Sigmoid colon (tissue), 7 donors: ENCODE measurements around the gene GRAP2. TPM values are rescaled to one million over a fixed set of nuclear protein-coding genes. Genes with fewer than 3 reads are reported as not detected.

ENCODE experiments used
- DNase-seq: peaks from one replicate; pipeline ENCODE4 v3.0.0-alpha.2; 2019
- H3K27ac ChIP-seq, 4 donors: fragments of 200-600 bp; sonication (generic); one replicate each; pipeline ENCODE4 v1.5.1; 2016 to 2019; ENCODE audit warnings: mild to moderate bottlenecking in 1 of 4
- H3K27me3 ChIP-seq, 3 donors: fragments of 200-600 bp; sonication (generic); one replicate each; pipeline ENCODE4 v1.5.1; 2019; ENCODE audit warnings: mild to moderate bottlenecking in 1 of 3
- H3K36me3 ChIP-seq, 4 donors: fragments of 200-600 bp; sonication (generic); one replicate each; pipeline ENCODE4 v1.5.1; 2016 to 2019
- H3K4me1 ChIP-seq, 4 donors: fragments of 200-600 bp; sonication (generic); one replicate each; pipeline ENCODE4 v1.5.1; 2017 to 2019
- H3K4me3 ChIP-seq, 4 donors: fragments of 200-600 bp; sonication (generic); one replicate each; pipeline ENCODE4 v1.5.1; 2017 to 2019; ENCODE audit warnings: mild to moderate bottlenecking in 2 of 4, moderate library complexity in 1 of 4
- H3K9me3 ChIP-seq, 4 donors: fragments of 200-600 bp in 3 of 4; sonication (generic) in 3 of 4; one replicate each; pipeline versions ENCODE4 v1.5.1 to v1.6.1; 2013 to 2019
- EP300 ChIP-seq, 4 donors: sonication (generic); formaldehyde crosslinking; IDR thresholded peaks; one replicate each; pipeline ENCODE4 v1.6.1; 2017; ENCODE audit warnings: antibody characterized with exemption in 4 of 4
- POLR2A ChIP-seq, 2 donors: fragments of 450-650 bp; IDR thresholded peaks; one replicate each; pipeline ENCODE4 v1.6.1; 2016; ENCODE audit warnings: antibody characterized with exemption in 2 of 2, mild to moderate bottlenecking in 2 of 2, moderate library complexity in 2 of 2
- POLR2AphosphoS5 ChIP-seq, 4 donors: sonication (generic); formaldehyde crosslinking; IDR thresholded peaks; one replicate each; pipeline ENCODE4 v1.6.1; 2017; ENCODE audit warnings: antibody characterized with exemption in 4 of 4
- WGBS, 2 donors: extraction: QIAGEN DNeasy Blood & Tissue Kit; methylation state at CpG; one replicate each; pipeline ENCODE4 v1.1.7; 2013; 5-methylcytosine and 5-hydroxymethylcytosine counted together
- intact Hi-C: fragments of 100-400 bp; cut with DNase I; formaldehyde crosslinking; loops from one replicate; pipeline ENCODE4 v1.15.1; 2023
- polyA plus RNA-seq, 3 donors: library from polyadenylated mRNA; stranded (reverse); fragments of 200-250 nt; gene quantifications; one replicate each; pipeline ENCODE4 v1.2.3, GENCODE V29; 2013
- total RNA-seq, 4 donors: library from RNA; depleted of rRNA; stranded (reverse); fragments of >200 nt; gene quantifications; one replicate each; pipeline ENCODE4 v1.1.0, GENCODE V29; 2016
- TF ChIP-seq, protein P1 (sequence below), 4 experiments: fragments of 450-650 bp in 3 of 4; fragments of 200-600 bp in 1 of 4; IDR thresholded peaks; one replicate each; pipeline ENCODE4 v1.5.1; 2016 to 2019; ENCODE audit warnings: antibody characterized with exemption in 4 of 4, mild to moderate bottlenecking in 3 of 4, moderate library complexity in 2 of 4
- donor health status: healthy with polysubstance abuse.
- donor health status: Bipolar disorder and iron deficiency.
- donor health status: healthy.

The GRAP2 gene
- total and polyA plus RNA-seq, 7 donors, result 0.46 to 9.7 (median 1.4) TPM

DNA sequence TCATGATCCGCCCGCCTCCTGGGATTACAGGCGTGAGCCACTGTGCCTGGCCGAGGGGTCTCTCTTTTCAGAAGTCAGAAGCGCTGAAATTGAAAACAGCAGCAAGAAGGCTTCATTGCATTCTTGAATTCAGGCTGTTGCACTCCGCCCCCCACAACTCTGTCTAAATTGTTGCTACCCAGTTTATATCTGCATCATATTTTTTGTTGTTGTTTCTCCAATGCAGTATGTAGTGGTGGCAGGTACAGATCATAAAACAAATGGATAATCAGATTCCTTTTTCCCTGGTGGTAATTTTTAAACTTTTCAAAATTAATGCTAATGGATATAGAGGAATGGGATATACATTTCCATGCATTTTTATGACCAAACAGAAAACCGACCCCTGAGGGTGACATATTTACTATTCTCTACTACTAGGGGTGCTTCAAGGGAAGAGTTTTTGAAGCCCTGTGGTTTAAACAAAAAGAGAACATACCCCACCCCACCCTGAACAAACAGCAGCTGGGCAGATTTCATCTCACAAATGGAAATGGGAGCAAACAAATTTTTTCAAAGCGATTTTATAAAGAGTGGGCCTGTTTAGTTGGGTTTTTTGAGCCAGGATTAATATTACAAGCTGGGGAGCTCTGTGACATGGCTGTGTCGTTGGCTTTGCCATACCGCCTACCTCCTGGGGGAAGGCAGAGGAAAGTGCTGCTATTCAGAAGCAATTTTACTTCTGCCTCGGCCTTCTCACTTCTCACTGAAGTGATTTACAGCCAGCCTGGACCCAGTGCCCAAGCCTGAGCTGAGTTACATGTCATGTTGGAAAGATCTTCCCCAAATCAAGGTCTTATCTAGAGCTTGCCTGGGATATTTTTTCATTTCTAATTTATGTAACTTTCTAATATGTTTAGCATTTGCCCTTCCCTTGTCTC, 43.3 kb downstream of the GRAP2 start:
- no peak for TF ChIP-seq EP300 (IDR thresholded peaks at IDR 0.05)
- TF ChIP-seq, protein P1, sequence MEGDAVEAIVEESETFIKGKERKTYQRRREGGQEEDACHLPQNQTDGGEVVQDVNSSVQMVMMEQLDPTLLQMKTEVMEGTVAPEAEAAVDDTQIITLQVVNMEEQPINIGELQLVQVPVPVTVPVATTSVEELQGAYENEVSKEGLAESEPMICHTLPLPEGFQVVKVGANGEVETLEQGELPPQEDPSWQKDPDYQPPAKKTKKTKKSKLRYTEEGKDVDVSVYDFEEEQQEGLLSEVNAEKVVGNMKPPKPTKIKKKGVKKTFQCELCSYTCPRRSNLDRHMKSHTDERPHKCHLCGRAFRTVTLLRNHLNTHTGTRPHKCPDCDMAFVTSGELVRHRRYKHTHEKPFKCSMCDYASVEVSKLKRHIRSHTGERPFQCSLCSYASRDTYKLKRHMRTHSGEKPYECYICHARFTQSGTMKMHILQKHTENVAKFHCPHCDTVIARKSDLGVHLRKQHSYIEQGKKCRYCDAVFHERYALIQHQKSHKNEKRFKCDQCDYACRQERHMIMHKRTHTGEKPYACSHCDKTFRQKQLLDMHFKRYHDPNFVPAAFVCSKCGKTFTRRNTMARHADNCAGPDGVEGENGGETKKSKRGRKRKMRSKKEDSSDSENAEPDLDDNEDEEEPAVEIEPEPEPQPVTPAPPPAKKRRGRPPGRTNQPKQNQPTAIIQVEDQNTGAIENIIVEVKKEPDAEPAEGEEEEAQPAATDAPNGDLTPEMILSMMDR (IDR thresholded peaks at IDR 0.05), result no peak
- no peak for TF ChIP-seq POLR2A (IDR thresholded peaks at IDR 0.05)
- TF ChIP-seq POLR2AphosphoS5 (IDR thresholded peaks at IDR 0.05), result no peak
- intact Hi-C loops, result no loop called here
- DNase-seq, result no peak
- no peaks in the 10 kb centered on the region for H3K9me3 ChIP-seq
- H3K27me3 ChIP-seq, result no peaks in the 10 kb centered on the region
- no peaks in the 10 kb centered on the region for H3K36me3 ChIP-seq
- H3K4me1 ChIP-seq, result no peaks in the 10 kb centered on the region
- WGBS, 2 donors, result 78 to 84% methylated on average over 11 of the region's 11 CpGs
- H3K4me3 ChIP-seq, result no peak overlapping the region
- no peak overlapping the region for H3K27ac ChIP-seq

DNA sequence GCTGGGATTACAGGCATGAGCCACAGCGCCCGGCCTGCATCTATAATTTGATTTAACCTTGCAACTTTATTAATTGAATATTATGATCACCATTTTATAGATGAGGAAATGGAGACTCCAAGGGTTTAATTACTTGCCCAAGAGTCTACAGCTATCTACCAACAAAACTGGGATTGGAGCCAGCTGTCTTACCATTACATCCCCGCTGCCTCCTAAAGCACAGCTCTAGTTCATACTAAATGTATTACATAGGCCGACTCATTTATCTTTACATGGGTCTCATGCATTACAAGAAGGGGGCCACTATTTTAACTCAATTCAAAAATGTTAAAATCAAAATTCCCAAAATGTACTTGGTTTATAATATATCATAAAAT, 45.2 kb downstream of the GRAP2 start:
- intact Hi-C loops, result no loop called here
- DNase-seq, result no peak
- Histone ChIP-seq H3K4me3 (no peak overlapping the region), H3K9me3 (no peaks in the 10 kb centered on the region), H3K36me3 (no peaks in the 10 kb centered on the region), H3K27me3 (no peaks in the 10 kb centered on the region), H3K4me1 (no peaks in the 10 kb centered on the region), H3K27ac (no peak overlapping the region)
- no peak for TF ChIP-seq POLR2A (IDR thresholded peaks at IDR 0.05)
- TF ChIP-seq, protein P1 (IDR thresholded peaks at IDR 0.05), result no peak
- no peak for TF ChIP-seq EP300 (IDR thresholded peaks at IDR 0.05)
- TF ChIP-seq POLR2AphosphoS5 (IDR thresholded peaks at IDR 0.05), result no peak
- 93 to 97% methylated on average over 4 of the region's 4 CpGs for WGBS, 2 donors

DNA sequence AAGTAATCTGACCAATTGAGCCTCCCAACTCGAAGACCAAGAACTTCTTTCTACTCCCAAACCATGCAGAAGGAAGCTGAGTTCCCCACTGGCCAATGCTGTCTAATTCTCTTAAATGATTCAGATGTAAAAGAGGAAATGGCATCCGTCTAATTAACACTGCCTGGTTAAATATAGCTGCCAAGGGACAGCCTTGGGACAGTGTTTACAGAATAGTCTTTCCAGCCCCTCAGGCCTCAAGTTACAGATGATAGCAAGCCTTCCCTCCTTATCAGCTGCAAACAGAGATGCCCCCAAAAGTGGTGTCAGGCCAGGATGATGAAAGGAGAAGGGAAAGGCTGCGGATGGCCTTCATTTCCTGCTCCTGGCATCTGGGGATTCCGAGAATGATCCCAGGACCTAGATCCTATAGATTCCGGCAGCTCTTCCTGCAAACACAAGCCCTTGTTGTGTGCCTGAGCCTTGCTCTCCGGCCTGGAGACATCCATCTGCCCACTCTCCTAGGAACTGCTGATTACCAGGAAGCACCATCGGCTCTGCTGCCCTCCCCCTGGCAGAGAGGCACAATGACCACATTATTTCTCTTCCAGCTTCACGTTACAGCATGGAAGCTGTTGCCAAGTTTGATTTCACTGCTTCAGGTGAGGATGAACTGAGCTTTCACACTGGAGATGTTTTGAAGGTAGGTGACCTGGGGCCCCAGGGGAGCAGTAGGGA, 45.8 kb downstream of the GRAP2 start:
- TF ChIP-seq POLR2A (IDR thresholded peaks at IDR 0.05), result no peak
- TF ChIP-seq, protein P1 (IDR thresholded peaks at IDR 0.05), result no peak
- TF ChIP-seq EP300 (IDR thresholded peaks at IDR 0.05), result no peak
- TF ChIP-seq POLR2AphosphoS5 (IDR thresholded peaks at IDR 0.05), result no peak
- Histone ChIP-seq H3K36me3 (no peaks in the 10 kb centered on the region), H3K9me3 (no peaks in the 10 kb centered on the region), H3K4me1 (no peaks in the 10 kb centered on the region), H3K27ac (no peak overlapping the region), H3K4me3 (no peak overlapping the region), H3K27me3 (no peaks in the 10 kb centered on the region)
- DNase-seq, result no peak
- intact Hi-C loops, result no loop called here
- 37 to 60% methylated on average over 8 of the region's 8 CpGs for WGBS, 2 donors

DNA sequence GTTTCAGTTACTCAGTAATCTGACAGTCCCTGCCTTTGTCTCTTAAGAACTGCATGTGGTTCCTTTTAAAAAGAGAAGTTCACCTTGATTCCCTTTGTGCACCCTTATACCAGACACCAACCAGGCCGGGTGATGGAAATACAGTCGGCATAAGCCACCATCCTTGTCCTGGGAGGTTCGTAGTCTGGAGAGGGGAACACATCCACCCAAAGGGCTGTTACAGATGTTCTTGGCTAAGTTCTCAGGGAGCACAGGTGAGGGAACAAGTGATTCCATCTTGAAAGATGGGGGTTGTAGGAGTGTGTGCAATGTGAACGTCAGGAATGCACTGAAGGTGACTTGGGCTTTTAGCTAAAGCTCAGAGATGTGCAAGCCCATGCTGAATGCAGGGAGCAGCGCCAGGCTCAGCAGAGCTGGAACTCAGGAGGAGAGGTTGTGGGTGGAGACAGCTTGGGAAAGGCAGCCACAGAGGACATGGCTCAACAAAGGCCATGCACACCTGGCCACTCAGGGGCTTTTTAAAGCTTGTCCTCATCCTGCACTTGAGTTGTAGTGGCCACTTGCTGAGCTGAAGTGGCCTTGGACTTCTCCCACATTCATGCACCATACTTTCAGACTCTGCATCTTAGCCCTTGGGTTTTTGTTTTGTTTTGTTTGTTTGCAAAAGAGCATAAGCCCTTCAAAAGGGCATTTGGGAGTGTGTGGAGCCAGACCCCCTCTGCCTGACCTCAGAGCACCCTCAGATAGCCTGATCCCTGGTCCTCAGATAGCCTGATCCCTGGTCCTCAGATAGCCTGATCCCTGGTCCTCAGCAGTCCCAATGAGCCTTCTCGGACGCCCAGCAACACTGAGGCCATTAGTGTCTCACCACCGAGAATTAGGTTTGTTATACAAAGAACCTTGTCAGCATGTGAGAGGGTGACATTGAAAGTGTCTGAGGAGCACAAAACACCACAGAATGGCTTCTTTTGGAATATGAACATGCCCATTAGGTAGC, 46.6 kb downstream of the GRAP2 start:
- WGBS, 2 donors, result 82 to 88% methylated on average over 8 of the region's 8 CpGs
- TF ChIP-seq, protein P1 (IDR thresholded peaks at IDR 0.05), result no peak
- TF ChIP-seq POLR2A (IDR thresholded peaks at IDR 0.05) (no peak), POLR2AphosphoS5 (IDR thresholded peaks at IDR 0.05) (no peak), EP300 (IDR thresholded peaks at IDR 0.05) (no peak)
- Histone ChIP-seq H3K27me3 (no peaks in the 10 kb centered on the region), H3K4me1 (no peaks in the 10 kb centered on the region), H3K9me3 (no peaks in the 10 kb centered on the region), H3K27ac (no peak overlapping the region), H3K36me3 (no peaks in the 10 kb centered on the region), H3K4me3 (no peak overlapping the region)
- DNase-seq, result no peak
- intact Hi-C loops, result no loop called here
